Neural cell (in vitro differentiated cells): ENCODE results near the gene SLC25A22. TPM values are rescaled to one million over a fixed set of nuclear protein-coding genes. Genes with fewer than 3 reads are reported as not detected.

Experiments used
- H2AFZ ChIP-seq: fragments of 200-600, 300-800 bp; sonication (generic), shearing (Covaris generic); 2 replicates; pipeline ENCODE4 v1.6.0; 2014; ENCODE audit warnings: low read depth, mild to moderate bottlenecking, antibody characterized with exemption, low read length, moderate library complexity
- H3F3A ChIP-seq: fragments of 200-600 bp; shearing (Covaris generic); 2 replicates; pipeline ENCODE4 v1.6.1; 2016; ENCODE audit warnings: mild to moderate bottlenecking, moderate library complexity, mixed read lengths, antibody characterized with exemption, low read length; ENCODE audit not compliant: insufficient read depth, poor library complexity, severe bottlenecking
- H3K27ac ChIP-seq: fragments of 200-600, 300-800 bp; sonication (generic), shearing (Covaris generic); 2 replicates; pipeline ENCODE4 v1.5.1; 2014; ENCODE audit warnings: mild to moderate bottlenecking, low read length, moderate library complexity
- H3K27me3 ChIP-seq: fragments of 300-800, 200-600 bp; sonication (generic), shearing (Covaris generic); 2 replicates; pipeline ENCODE4 v1.6.0; 2014; ENCODE audit warnings: mild to moderate bottlenecking, low read depth, low read length, moderate library complexity; ENCODE audit not compliant: insufficient read depth
- H3K36me3 ChIP-seq: fragments of 300-800, 200-600 bp; sonication (generic), shearing (Covaris generic); 2 replicates; pipeline ENCODE4 v1.5.1; 2014; ENCODE audit warnings: mild to moderate bottlenecking, antibody characterized with exemption, low read length, moderate library complexity; ENCODE audit not compliant: insufficient read depth
- H3K4me2 ChIP-seq: fragments of 300-800, 200-600 bp; sonication (generic), shearing (Covaris generic); 2 replicates; pipeline ENCODE4 v1.6.0; 2014; ENCODE audit warnings: mild to moderate bottlenecking, low read length
- H3K4me3 ChIP-seq: fragments of 300-800, 200-600 bp; sonication (generic), shearing (Covaris generic); 2 replicates; pipeline ENCODE4 v1.5.1; 2014; ENCODE audit warnings: mild to moderate bottlenecking, low read length, moderate library complexity
- H3K79me2 ChIP-seq: fragments of 200-600 bp; shearing (Covaris generic); replicated peaks from 2 replicates; pipeline ENCODE4 v1.6.0; 2014; ENCODE audit warnings: mild to moderate bottlenecking, low read length, moderate library complexity; ENCODE audit not compliant: insufficient read depth
- H3K9ac ChIP-seq: fragments of 300-800, 200-600 bp; sonication (generic), shearing (Covaris generic); 2 replicates; pipeline ENCODE4 v1.6.1; 2016; ENCODE audit warnings: mild to moderate bottlenecking, low read length, mixed read lengths
- H3K9me2 ChIP-seq: fragments of 200-600 bp; shearing (Covaris generic); 2 replicates; pipeline ENCODE4 v1.6.1; 2016; ENCODE audit warnings: mild to moderate bottlenecking, low read length, mixed read lengths; ENCODE audit not compliant: insufficient read depth
- H3K9me3 ChIP-seq: fragments of 200-600, 300-800 bp; sonication (generic), shearing (Covaris generic); 2 replicates; pipeline ENCODE4 v1.6.1; 2016; ENCODE audit warnings: mild to moderate bottlenecking, mixed run types, low read length, moderate library complexity, mixed read lengths
- H4K20me1 ChIP-seq: fragments of 200-600 bp; shearing (Covaris generic); 2 replicates; pipeline ENCODE4 v1.6.1; 2016; ENCODE audit warnings: mild to moderate bottlenecking, mixed run types; ENCODE audit not compliant: insufficient read depth
- CTCF ChIP-seq: fragments of 450-650 bp; IDR thresholded peaks from 2 replicates; pipeline ENCODE4 v1.5.1; 2014; ENCODE audit warnings: antibody characterized with exemption, mild to moderate bottlenecking, moderate library complexity; ENCODE audit not compliant: poor library complexity, severe bottlenecking
- EP300 ChIP-seq: fragments of 450-650 bp; conservative IDR thresholded peaks from 2 replicates; pipeline ENCODE4 v1.6.1; 2014; ENCODE audit warnings: antibody characterized with exemption, mild to moderate bottlenecking, moderate library complexity; ENCODE audit not compliant: poor library complexity, severe bottlenecking
- MXI1 ChIP-seq: fragments of 450-650 bp; conservative IDR thresholded peaks from 2 replicates; pipeline ENCODE4 v1.6.1; 2014; ENCODE audit warnings: antibody characterized with exemption, mild to moderate bottlenecking; ENCODE audit not compliant: poor library complexity, severe bottlenecking
- RAD21 ChIP-seq: fragments of 450-650 bp; conservative IDR thresholded peaks from 2 replicates; pipeline ENCODE4 v1.6.1; 2014; ENCODE audit warnings: antibody characterized with exemption, mild to moderate bottlenecking, moderate library complexity
- REST ChIP-seq: IDR thresholded peaks from 2 replicates; pipeline ENCODE4 v1.6.1; 2012; ENCODE audit warnings: borderline replicate concordance
- SMC3 ChIP-seq: fragments of 450-650 bp; conservative IDR thresholded peaks from 2 replicates; pipeline ENCODE4 v1.6.1; 2014; ENCODE audit warnings: antibody characterized with exemption, mild to moderate bottlenecking, moderate library complexity; ENCODE audit not compliant: poor library complexity
- TAF1 ChIP-seq: IDR thresholded peaks from 2 replicates; pipeline ENCODE4 v1.6.1; 2012; ENCODE audit warnings: low read depth
- polyA plus RNA-seq: library from polyadenylated mRNA; depleted of rRNA; stranded (reverse); fragments of >200 nt; gene quantifications from 2 replicates; pipeline ENCODE4 v1.2.3, GENCODE V29; 2014

SLC25A22 gene
- polyA plus RNA-seq, 1 donor from 2014 or later, result 40.9 TPM

- peak overlapping the region; percentile 69 for H3K4me3 ChIP-seq
- no peak overlapping the region for H3K4me2 ChIP-seq
- H2AFZ ChIP-seq, result no peak overlapping the region
- no peaks in the 10 kb centered on the region for H3K9me3 ChIP-seq
- no peaks in the 10 kb centered on the region for H3K79me2 ChIP-seq
- H3K27ac ChIP-seq, result no peak overlapping the region
- H3K9me2 ChIP-seq, result no peaks in the 10 kb centered on the region
- H3K27me3 ChIP-seq, result peaks cover 42% of the 10 kb centered on the region
- H3K36me3 ChIP-seq, result no peaks in the 10 kb centered on the region
- no peaks in the 10 kb centered on the region for H4K20me1 ChIP-seq
- peak overlapping the region; percentile 15 for H3K9ac ChIP-seq
- H3F3A ChIP-seq, result no peaks in the 10 kb centered on the region
- TF ChIP-seq CTCF, result no peak
- no peak for TF ChIP-seq RAD21
- no peak for TF ChIP-seq SMC3
- TF ChIP-seq TAF1, result no peak
- TF ChIP-seq REST, result no peak
- no peak for TF ChIP-seq EP300
These were observed 31.2 kb upstream of the SLC25A22 start for GRCh38 chr11:829176-829846.

GRCh38 chr11:828506-829175 lies 30.6 kb upstream of the SLC25A22 start:
- H4K20me1 ChIP-seq, result no peaks in the 10 kb centered on the region
- no peak overlapping the region for H3K27ac ChIP-seq
- peak overlapping the region; percentile 69 for H3K4me3 ChIP-seq
- no peaks in the 10 kb centered on the region for H3K9me3 ChIP-seq
- H3F3A ChIP-seq, result no peaks in the 10 kb centered on the region
- H3K79me2 ChIP-seq, result no peaks in the 10 kb centered on the region
- H3K9me2 ChIP-seq, result no peaks in the 10 kb centered on the region
- H3K27me3 ChIP-seq, result peaks cover 42% of the 10 kb centered on the region
- H3K4me2 ChIP-seq, result no peak overlapping the region
- peak overlapping the region; percentile 25 for H3K9ac ChIP-seq
- no peaks in the 10 kb centered on the region for H3K36me3 ChIP-seq
- H2AFZ ChIP-seq, result no peak overlapping the region
- no peak for TF ChIP-seq MXI1
- TF ChIP-seq RAD21, result no peak
- no peak for TF ChIP-seq SMC3
- TF ChIP-seq CTCF, result no peak
- no peak for TF ChIP-seq TAF1
- no peak for TF ChIP-seq REST
- no peak for TF ChIP-seq EP300
